H1 (cell line): Measurements from ENCODE around the gene ITPK1. TPM values are rescaled to one million over a fixed set of nuclear protein-coding genes. Genes with fewer than 3 reads are reported as not detected.

ENCODE experiments used
- CTCF ChIA-PET: fragments of 300-600 bp; sonication (Branson Sonifier 250); formaldehyde crosslinking; loops from one replicate; lab custom pipeline; 2021; ENCODE audit not compliant: partially characterized antibody; lab: Charles Lee
- POLR2A ChIA-PET: fragments of 300-600 bp; sonication (Branson Sonifier 250); formaldehyde crosslinking; loops from one replicate; lab custom pipeline; 2021; ENCODE audit warnings: inconsistent platforms; ENCODE audit not compliant: partially characterized antibody; lab: Charles Lee
- DNase-seq, 2 experiments: peaks; one replicate each; pipeline versions ENCODE4 v3.0.0 to v3.0.0-alpha.2; 2010 to 2022; ENCODE audit warnings: low spot score in 2 of 2, low read depth in 1 of 2, mixed read lengths in 1 of 2
- FAIRE-seq: peaks from 2 replicates; lab custom pipeline; 2011; peaks lifted over from hg19 to GRCh38; lab: Jason Lieb, UNC
- H2AFZ ChIP-seq: 2 replicates; pipeline ENCODE4 v1.8.1; 2012; ENCODE audit warnings: low read length, inconsistent platforms
- H2AK5ac ChIP-seq: 2 replicates; pipeline ENCODE4 v1.6.1; 2013; ENCODE audit warnings: low read depth, low read length
- H2BK120ac ChIP-seq: replicated peaks from 2 replicates; pipeline ENCODE3; 2013; ENCODE audit warnings: low read depth, low read length, inconsistent platforms
- H2BK12ac ChIP-seq: 2 replicates; pipeline ENCODE4 v1.6.1; 2013; ENCODE audit warnings: low read depth, low read length
- H2BK15ac ChIP-seq: 2 replicates; pipeline ENCODE4 v1.6.1; 2013; ENCODE audit warnings: low read length
- H2BK20ac ChIP-seq: 2 replicates; pipeline ENCODE4 v1.6.1; 2013; ENCODE audit warnings: low read length
- H2BK5ac ChIP-seq: 2 replicates; pipeline ENCODE4 v1.6.1; 2013; ENCODE audit warnings: low read depth, low read length
- H3K14ac ChIP-seq: 2 replicates; pipeline ENCODE4 v1.6.1; 2013; ENCODE audit warnings: inconsistent platforms; ENCODE audit not compliant: insufficient read length
- H3K18ac ChIP-seq: 2 replicates; pipeline ENCODE4 v1.6.1; 2013; ENCODE audit warnings: low read length; ENCODE audit errors: extremely low read depth
- H3K23ac ChIP-seq: 2 replicates; pipeline ENCODE4 v1.6.1; 2013; ENCODE audit warnings: inconsistent platforms; ENCODE audit not compliant: insufficient read length
- H3K23me2 ChIP-seq: 2 replicates; pipeline ENCODE4 v1.6.1; 2013; ENCODE audit warnings: low read depth, low read length
- H3K27ac ChIP-seq: 2 replicates; pipeline ENCODE4 v1.6.1; 2011; ENCODE audit warnings: low read depth, low read length, inconsistent platforms
- H3K27me3 ChIP-seq, 4 experiments: replicated peaks in 1 of 4; 1 replicate in 1 of 4; 2 replicates in 3 of 4; pipeline versions ENCODE4 v1.6.1 to v1.8.1; 2011 to 2013; ENCODE audit warnings: low read length in 3 of 4, mild to moderate bottlenecking in 3 of 4, inconsistent platforms in 2 of 4, mixed read lengths in 2 of 4, moderate library complexity in 1 of 4; ENCODE audit not compliant: control insufficient read depth in 3 of 4, insufficient read depth in 3 of 4; ENCODE audit errors: extremely low read depth in 1 of 4
- H3K36me3 ChIP-seq, 4 experiments: 2 replicates each; pipeline versions ENCODE4 v1.6.1 to v1.8.1; 2011 to 2013; ENCODE audit warnings: mild to moderate bottlenecking in 4 of 4, low read length in 3 of 4, moderate library complexity in 2 of 4, control low read depth in 1 of 4, inconsistent platforms in 1 of 4; ENCODE audit not compliant: insufficient read depth in 4 of 4, control insufficient read depth in 2 of 4
- H3K4ac ChIP-seq: replicated peaks from 2 replicates; pipeline ENCODE3; 2013; ENCODE audit warnings: low read length, low read depth, mixed read lengths, inconsistent platforms; ENCODE audit not compliant: insufficient read length
- H3K4me1 ChIP-seq, 4 experiments: replicated peaks in 1 of 4; 1 replicate in 1 of 4; 2 replicates in 3 of 4; pipeline versions ENCODE4 v1.6.1 to v1.8.1; 2011 to 2013; ENCODE audit warnings: low read length in 3 of 4, inconsistent platforms in 2 of 4, mixed read lengths in 1 of 4; ENCODE audit not compliant: insufficient read depth in 4 of 4, control insufficient read depth in 3 of 4
- H3K4me2 ChIP-seq, 2 experiments: 2 replicates each; pipeline versions ENCODE4 v1.6.1 to v1.8.1; 2011 to 2013; ENCODE audit warnings: low read depth in 2 of 2, low read length in 2 of 2, control low read depth in 1 of 2, inconsistent platforms in 1 of 2, mild to moderate bottlenecking in 1 of 2; ENCODE audit not compliant: insufficient read depth in 1 of 2
- H3K4me3 ChIP-seq, 4 experiments: fragments of 200-600, 300-600 bp in 1 of 4; sonication (generic), shearing (Covaris generic), sonication (Bioruptor Twin) in 1 of 4; 2 replicates each; pipeline versions ENCODE4 v1.5.1 to v1.8.1; 2011 to 2016; ENCODE audit warnings: low read length in 4 of 4, low read depth in 3 of 4, control low read depth in 2 of 4, inconsistent platforms in 2 of 4, mild to moderate bottlenecking in 2 of 4, mixed read lengths in 1 of 4, moderate library complexity in 1 of 4; ENCODE audit not compliant: insufficient read depth in 2 of 4; ENCODE audit errors: extremely low read depth in 1 of 4
- H3K56ac ChIP-seq: replicated peaks from 2 replicates; pipeline ENCODE3; 2013; ENCODE audit warnings: low read depth, mild to moderate bottlenecking, mixed read lengths, low read length, inconsistent platforms; ENCODE audit not compliant: insufficient read length
- H3K79me1 ChIP-seq: 2 replicates; pipeline ENCODE4 v1.6.1; 2013; ENCODE audit warnings: low read depth, low read length, control low read depth
- H3K79me2 ChIP-seq, 2 experiments: 2 replicates each; pipeline versions ENCODE4 v1.6.1 to v1.8.1; 2012 to 2013; ENCODE audit warnings: low read length in 2 of 2, mild to moderate bottlenecking in 2 of 2, inconsistent platforms in 1 of 2; ENCODE audit not compliant: insufficient read depth in 2 of 2, control insufficient read depth in 1 of 2
- H3K9ac ChIP-seq, 4 experiments: replicated peaks in 1 of 4; 1 replicate in 1 of 4; 2 replicates in 3 of 4; pipeline versions ENCODE4 v1.6.1 to v1.8.1; 2011 to 2013; ENCODE audit warnings: low read depth in 3 of 4, low read length in 3 of 4, control low read depth in 2 of 4, mild to moderate bottlenecking in 2 of 4, moderate library complexity in 2 of 4, inconsistent platforms in 1 of 4; ENCODE audit errors: extremely low read depth in 1 of 4
- H3K9me3 ChIP-seq, 2 experiments: 2 replicates each; pipeline versions ENCODE4 v1.6.1 to v1.8.1; 2012 to 2013; ENCODE audit warnings: mild to moderate bottlenecking in 2 of 2, moderate library complexity in 2 of 2, control low read depth in 1 of 2, inconsistent platforms in 1 of 2, low read depth in 1 of 2, low read length in 1 of 2, mixed read lengths in 1 of 2; ENCODE audit not compliant: insufficient read depth in 2 of 2
- H4K20me1 ChIP-seq, 2 experiments: replicated peaks in 1 of 2; 2 replicates each; pipeline versions ENCODE3 to v1.8.1; 2011 to 2013; ENCODE audit warnings: inconsistent platforms in 2 of 2, low read length in 2 of 2, mild to moderate bottlenecking in 1 of 2; ENCODE audit not compliant: insufficient read depth in 2 of 2, control insufficient read depth in 1 of 2
- H4K5ac ChIP-seq: 2 replicates; pipeline ENCODE4 v1.6.1; 2013; ENCODE audit warnings: low read length, low read depth, mixed read lengths, inconsistent platforms; ENCODE audit not compliant: insufficient read length
- H4K8ac ChIP-seq: 2 replicates; pipeline ENCODE4 v1.8.0; 2013; ENCODE audit warnings: mild to moderate bottlenecking, moderate library complexity, low read length, inconsistent platforms; ENCODE audit not compliant: insufficient read depth; ENCODE audit errors: extremely low read depth
- H4K91ac ChIP-seq: replicated peaks from 2 replicates; pipeline ENCODE3; 2013; ENCODE audit warnings: low read length, mixed read lengths, inconsistent platforms; ENCODE audit not compliant: insufficient read length
- BACH1 ChIP-seq: IDR thresholded peaks from 2 replicates; pipeline ENCODE4 v1.6.1; 2012; ENCODE audit warnings: low read length, improper control_type of control experiment
- BRCA1 ChIP-seq: IDR thresholded peaks from 2 replicates; pipeline ENCODE4 v1.6.1; 2012; ENCODE audit warnings: low read depth, low read length, improper control_type of control experiment
- CEBPB ChIP-seq: IDR thresholded peaks from 2 replicates; pipeline ENCODE4 v1.6.1; 2012; ENCODE audit warnings: low read depth, low read length
- CHD2 ChIP-seq: IDR thresholded peaks from 2 replicates; pipeline ENCODE4 v1.6.1; 2012; ENCODE audit warnings: low read length, improper control_type of control experiment
- CREB1 ChIP-seq: IDR thresholded peaks from 2 replicates; pipeline ENCODE4 v1.6.1; 2012; ENCODE audit warnings: inconsistent platforms
- E2F6 ChIP-seq: IDR thresholded peaks from 2 replicates; pipeline ENCODE4 v1.6.1; 2012; ENCODE audit warnings: inconsistent platforms
- FOSL1 ChIP-seq: IDR thresholded peaks from 2 replicates; pipeline ENCODE4 v1.6.1; 2011; ENCODE audit warnings: mild to moderate bottlenecking, low read depth, low read length, moderate library complexity; ENCODE audit not compliant: insufficient read depth
- KDM1A ChIP-seq: fragments of 200-600, 300-600 bp; sonication (generic); IDR thresholded peaks from 2 replicates; pipeline ENCODE4 v1.7.1; 2016; ENCODE audit warnings: mild to moderate bottlenecking, low read length, borderline replicate concordance
- PHF8 ChIP-seq: fragments of 200-600 bp; sonication (generic); conservative IDR thresholded peaks from 2 replicates; pipeline ENCODE4 v1.7.1; 2012; ENCODE audit warnings: low read depth, mild to moderate bottlenecking, inconsistent platforms, low read length, moderate library complexity
- RBBP5 ChIP-seq: IDR thresholded peaks from 2 replicates; pipeline ENCODE4 v1.7.1; 2012; ENCODE audit warnings: low read depth, mild to moderate bottlenecking, inconsistent platforms, low read length, moderate library complexity, borderline replicate concordance
- TAF1 ChIP-seq: IDR thresholded peaks from 2 replicates; pipeline ENCODE4 v1.6.1; 2011; ENCODE audit warnings: mild to moderate bottlenecking, low read depth, low read length
- TEAD4 ChIP-seq: IDR thresholded peaks from 2 replicates; pipeline ENCODE4 v1.6.1; 2012; ENCODE audit warnings: low read depth, low read length, inconsistent platforms, mixed read lengths
- USF2 ChIP-seq: IDR thresholded peaks from 2 replicates; pipeline ENCODE4 v1.6.1; 2011; ENCODE audit warnings: low read length, improper control_type of control experiment
- WGBS, 2 experiments: shearing (Covaris generic) in 1 of 2; methylation state at CpG; one replicate each; pipeline versions ENCODE4 v1.1.6 to v1.1.7; 2013 to 2015; ENCODE audit warnings: low lambda C conversion rate in 2 of 2, mixed read lengths in 2 of 2, inconsistent platforms in 1 of 2, low coverage in 1 of 2, missing lambda C conversion rate in 1 of 2; ENCODE audit not compliant: insufficient replicate concordance in 2 of 2, insufficient coverage in 1 of 2, insufficient read length in 1 of 2; ENCODE audit errors: extremely low coverage in 1 of 2, missing lambda C conversion rate in 1 of 2; 5-methylcytosine and 5-hydroxymethylcytosine counted together
- polyA plus RNA-seq, 7 experiments: library from polyadenylated mRNA; depleted of rRNA in 3 of 7; stranded (reverse) in 5 of 7; unstranded in 2 of 7; fragments of >200 nt in 5 of 7; fragments of 200-250 nt in 2 of 7; gene quantifications; 1 replicate in 5 of 7; 2 replicates in 1 of 7; 4 replicates in 1 of 7; pipeline versions ENCODE4 v1.2.1 to v1.2.3, GENCODE V29; 2011 to 2013; ENCODE audit warnings: missing spikeins in 2 of 7, mixed read lengths in 2 of 7
- total RNA-seq: library from RNA; stranded (reverse); fragmentation: NEBNext Ultra II Directional; extraction: Animal tissue kit (Norgen Biotek cat#: 25700); gene quantifications from 2 replicates; pipeline ENCODE4 v1.2.1, GENCODE V29; 2021

Gene ITPK1
- total and polyA plus RNA-seq, 2 of the 8 experiments (the other 6 are each of a cell fraction or from before 2014, with no cell fraction given), result 108 to 143 TPM

GRCh38 chr14:92898566-92899131, 217.1 kb downstream of the ITPK1 start:
- H2BK12ac ChIP-seq, result no peak overlapping the region
- no peaks in the 10 kb centered on the region for H3K36me3 ChIP-seq
- no peak overlapping the region for H2BK5ac ChIP-seq
- POLR2A ChIA-PET, result interaction anchor here (0.7 kb wide), 1 partner anchor 284 kb away, joined by 3 read pairs; no protein-coding TSS in a partner anchor
- H3K9ac ChIP-seq, result no peak overlapping the region
- H3K79me2 ChIP-seq, result no peaks in the 10 kb centered on the region
- no peak overlapping the region for H3K23ac ChIP-seq
- no peak overlapping the region for H3K27ac ChIP-seq
- no peak overlapping the region for H3K18ac ChIP-seq
- H3K4me1 ChIP-seq, result peaks cover 0 to 2% (median 0%) of the 10 kb centered on the region in 4 experiments; a peak in 2 of 7 replicates
- peaks cover 0 to 12% (median 9%) of the 10 kb centered on the region in 4 experiments; a peak in 5 of 7 replicates for H3K27me3 ChIP-seq
- WGBS, 2 experiments, result 86% methylated on average over 9 of the region's 9 CpGs; no CpG with 5 or more reads in 1 of the 2 experiments
- CTCF ChIA-PET, result interaction anchor here (1.4 kb wide), 1 partner anchor 17 kb away, joined by 4 read pairs; no protein-coding TSS in a partner anchor
- DNase-seq (no peak), FAIRE-seq (no peak)
- no peak overlapping the region for H2BK20ac ChIP-seq
- H2AFZ ChIP-seq, result no peak overlapping the region
- no peak overlapping the region for H4K5ac ChIP-seq
- no peaks in the 10 kb centered on the region for H3K79me1 ChIP-seq
- H4K8ac ChIP-seq, result no peak overlapping the region
- no peak overlapping the region for H3K14ac ChIP-seq
- no peak overlapping the region for H2BK15ac ChIP-seq
- H4K91ac ChIP-seq, result no peak overlapping the region
- no peak overlapping the region for H3K4me3 ChIP-seq
- H3K4me2 ChIP-seq, result no peak overlapping the region
- H3K9me3 ChIP-seq, result no peaks in the 10 kb centered on the region
- no peak overlapping the region for H2AK5ac ChIP-seq
- no peak overlapping the region for H2BK120ac ChIP-seq
- no peaks in the 10 kb centered on the region for H3K23me2 ChIP-seq
- H4K20me1 ChIP-seq, result no peaks in the 10 kb centered on the region
- no peak overlapping the region for H3K56ac ChIP-seq
- no peak overlapping the region for H3K4ac ChIP-seq
- TF ChIP-seq BRCA1 (no peak), E2F6 (no peak), USF2 (no peak), CEBPB (no peak), PHF8 (no peak), CHD2 (no peak), FOSL1 (no peak), RBBP5 (no peak), BACH1 (no peak), TAF1 (no peak), TEAD4 (no peak), CREB1 (no peak), KDM1A (no peak)
